HG03039 (cell line): ENCODE results near the gene NANS.
"Not testable (repeated sequence)": the region's sequence is repeated elsewhere in the genome, so short reads cannot be mapped to it uniquely, and the experiment has no call there.

ENCODE experiments used
- ATAC-seq: cut with Tn5 transposase; IDR thresholded peaks from one replicate; pipeline ENCODE4 v1.9.1; 2021; ENCODE audit warnings: mild to moderate bottlenecking, moderate library complexity; ENCODE audit not compliant: unreplicated experiment

Gene NANS

GRCh38 chr9:98129451-98129881 lies 72.9 kb downstream of the NANS start:
- ATAC-seq = no peak

- not testable (repeated sequence) for ATAC-seq
Measured at GRCh38 chr9:98130060-98130459, 73.5 kb downstream of the NANS start.

GRCh38 chr9:98130576-98131228 lies 74.2 kb downstream of the NANS start:
- no peak for ATAC-seq

- no peak for ATAC-seq
Measured at GRCh38 chr9:98132158-98132557, 75.6 kb downstream of the NANS start.
